ENCODE measurements around the gene FNBP1.
A peak's percentile ranks its signal among the peaks of the same experiment; 100 is the strongest.

Gene FNBP1

DNA sequence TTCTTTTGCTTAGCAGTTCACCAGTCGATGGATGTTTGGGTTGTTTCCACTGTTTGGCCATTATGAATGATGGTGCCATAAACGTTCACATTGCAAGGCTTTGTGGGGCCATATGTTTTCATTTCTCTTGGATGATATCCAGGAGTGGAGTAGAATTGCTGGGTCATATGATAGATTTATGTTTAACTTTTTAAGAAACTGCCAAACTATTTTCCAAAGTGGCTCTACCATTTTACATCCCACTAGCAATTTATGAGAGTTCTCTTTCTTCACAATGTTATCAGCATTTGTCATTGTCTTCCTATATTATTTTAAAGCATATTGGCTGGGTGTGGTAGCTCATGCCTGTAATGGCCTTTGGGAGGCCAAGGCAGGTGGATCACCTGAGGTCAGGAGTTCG lies 15.9 kb upstream of the FNBP1 start:
- no peak for DNase-seq (ENCODE audit: low read depth)
- no peak overlapping the region for H3K4me3 ChIP-seq (ENCODE audit: low read depth, low read length)
- in situ Hi-C loops (cut with HindIII; ENCODE audit: low sequenced_read_pairs): no loop called here
- TF ChIP-seq, protein P1, sequence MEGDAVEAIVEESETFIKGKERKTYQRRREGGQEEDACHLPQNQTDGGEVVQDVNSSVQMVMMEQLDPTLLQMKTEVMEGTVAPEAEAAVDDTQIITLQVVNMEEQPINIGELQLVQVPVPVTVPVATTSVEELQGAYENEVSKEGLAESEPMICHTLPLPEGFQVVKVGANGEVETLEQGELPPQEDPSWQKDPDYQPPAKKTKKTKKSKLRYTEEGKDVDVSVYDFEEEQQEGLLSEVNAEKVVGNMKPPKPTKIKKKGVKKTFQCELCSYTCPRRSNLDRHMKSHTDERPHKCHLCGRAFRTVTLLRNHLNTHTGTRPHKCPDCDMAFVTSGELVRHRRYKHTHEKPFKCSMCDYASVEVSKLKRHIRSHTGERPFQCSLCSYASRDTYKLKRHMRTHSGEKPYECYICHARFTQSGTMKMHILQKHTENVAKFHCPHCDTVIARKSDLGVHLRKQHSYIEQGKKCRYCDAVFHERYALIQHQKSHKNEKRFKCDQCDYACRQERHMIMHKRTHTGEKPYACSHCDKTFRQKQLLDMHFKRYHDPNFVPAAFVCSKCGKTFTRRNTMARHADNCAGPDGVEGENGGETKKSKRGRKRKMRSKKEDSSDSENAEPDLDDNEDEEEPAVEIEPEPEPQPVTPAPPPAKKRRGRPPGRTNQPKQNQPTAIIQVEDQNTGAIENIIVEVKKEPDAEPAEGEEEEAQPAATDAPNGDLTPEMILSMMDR (IDR thresholded peaks at IDR 0.05; ENCODE audit: low read depth, low read length, missing control alignments): no peak

DNA sequence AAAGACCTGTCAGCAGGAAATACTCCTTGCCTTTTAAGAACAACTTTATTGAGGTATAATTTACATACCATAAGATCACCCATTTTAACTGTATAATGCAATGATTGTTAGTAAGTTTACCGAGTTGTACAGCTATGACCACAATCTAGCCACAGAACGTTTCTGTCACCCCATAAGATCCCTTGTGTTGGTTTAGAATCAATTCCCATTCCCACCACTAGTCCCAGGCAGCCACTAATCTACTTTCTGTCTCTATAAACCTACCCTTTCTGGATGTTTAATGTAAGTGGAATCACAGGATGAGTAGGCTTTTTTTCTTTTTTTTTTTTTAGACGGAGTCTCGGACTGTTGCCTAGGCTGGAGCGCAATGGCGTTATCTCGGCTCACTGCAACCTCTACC lies 15.2 kb upstream of the FNBP1 start:
- in situ Hi-C loops (cut with HindIII; ENCODE audit: low sequenced_read_pairs): no loop called here

DNA sequence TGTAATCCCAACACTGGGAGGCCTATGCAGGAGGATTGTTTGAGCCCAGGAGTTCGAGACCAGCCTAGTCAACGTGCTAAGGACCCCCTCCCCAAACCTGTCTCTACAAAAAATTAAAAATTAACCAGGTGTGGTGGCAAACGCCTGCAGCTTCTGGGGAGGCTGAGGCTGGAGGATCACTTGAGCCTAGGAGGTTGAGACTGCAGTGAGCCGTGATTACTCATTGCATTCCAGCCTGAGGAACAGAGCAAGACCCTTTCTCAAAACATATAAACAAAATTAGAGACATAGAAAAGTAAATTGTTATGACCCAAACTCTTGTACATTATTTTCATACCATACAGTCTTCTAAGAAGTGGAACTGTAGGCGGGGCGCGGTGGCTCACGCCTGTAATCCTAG lies 11.8 kb upstream of the FNBP1 start:
- peak overlapping the region; percentile 81 for H3K4me3 ChIP-seq (ENCODE audit: low read depth, low read length)
- in situ Hi-C loops (cut with HindIII; ENCODE audit: low sequenced_read_pairs): no loop called here
- TF ChIP-seq, protein P1 (IDR thresholded peaks at IDR 0.05; ENCODE audit: low read depth, low read length, missing control alignments): no peak
- no peak for DNase-seq (ENCODE audit: low read depth)

More for the DNA sequence above, 15.2 kb upstream of the FNBP1 start:
- no peak overlapping the region for H3K4me3 ChIP-seq (ENCODE audit: low read depth, low read length)
- no peak for DNase-seq (ENCODE audit: low read depth)
- TF ChIP-seq, protein P1 (IDR thresholded peaks at IDR 0.05; ENCODE audit: low read depth, low read length, missing control alignments): peak; percentile 25

DNA sequence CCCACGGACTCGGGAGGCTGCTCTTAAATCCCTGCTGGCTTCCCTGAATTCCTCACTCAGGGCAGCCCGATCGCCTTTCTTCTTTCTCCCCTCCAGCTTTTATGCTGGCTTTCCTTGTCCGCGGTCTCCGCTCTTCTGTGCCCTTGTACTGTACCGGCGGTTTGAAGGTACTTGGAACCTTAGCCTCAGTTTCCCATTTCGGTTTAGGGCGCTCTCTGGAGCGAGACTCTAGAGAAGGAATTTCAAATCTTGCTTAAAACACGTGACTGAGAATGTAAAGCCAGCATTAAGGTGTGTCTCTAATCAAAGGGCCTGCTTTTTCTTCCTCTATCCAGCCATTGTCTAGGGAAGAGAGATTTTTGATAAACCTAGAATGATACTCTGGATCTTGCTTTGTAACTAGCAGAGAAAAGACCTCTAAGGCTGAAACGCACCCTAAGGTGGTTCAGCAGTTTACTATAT lies 11.4 kb upstream of the FNBP1 start:
- TF ChIP-seq, protein P1 (IDR thresholded peaks at IDR 0.05; ENCODE audit: low read depth, low read length, missing control alignments): no peak
- in situ Hi-C loops (cut with HindIII; ENCODE audit: low sequenced_read_pairs): no loop called here
- DNase-seq (ENCODE audit: low read depth): no peak
- peak overlapping the region; percentile 81 for H3K4me3 ChIP-seq (ENCODE audit: low read depth, low read length)

DNA sequence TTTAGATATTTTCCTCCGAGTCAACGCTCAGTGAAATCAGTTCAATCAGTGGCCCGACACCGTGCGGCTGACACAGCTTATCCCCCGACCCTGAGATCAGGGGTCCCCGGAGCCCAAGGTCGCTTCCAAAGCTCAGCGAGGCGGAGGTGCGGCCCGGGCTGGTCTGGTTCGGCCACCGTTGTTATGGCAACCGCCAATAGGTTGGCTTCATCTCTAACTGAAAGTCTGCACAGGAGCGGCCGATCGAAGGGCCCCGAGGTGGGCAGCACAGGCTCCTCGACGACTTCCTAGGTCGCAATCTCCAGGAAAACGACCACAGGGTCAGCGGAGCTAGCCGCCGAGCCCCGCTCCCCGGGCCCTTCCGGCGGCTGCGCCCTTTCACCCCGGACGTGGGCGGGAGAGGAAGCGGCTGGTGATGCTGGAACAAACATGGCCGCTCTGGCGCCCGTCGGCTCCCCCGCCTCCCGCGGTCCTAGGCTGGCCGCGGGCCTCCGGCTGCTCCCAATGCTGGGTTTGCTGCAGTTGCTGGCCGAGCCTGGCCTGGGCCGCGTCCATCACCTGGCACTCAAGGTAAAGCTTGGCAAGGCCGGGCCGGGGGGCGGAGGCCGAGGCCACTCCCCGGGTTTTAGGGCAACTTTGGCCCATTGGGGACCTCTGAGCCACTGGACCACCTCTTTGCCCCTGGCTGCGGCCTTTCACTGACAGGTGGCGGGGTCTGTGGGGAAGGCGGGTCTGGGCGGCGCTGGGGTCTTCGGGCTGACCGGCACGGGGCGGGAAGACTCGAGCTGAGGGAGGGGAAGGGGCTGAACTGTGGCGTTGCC lies 10.7 kb upstream of the FNBP1 start, which contains the start of gene GPR107:
TSS of gene GPR107 (plus strand) at position 403 of the 821 bp plus-strand sequence. CDS start at position 430, 27 bp downstream.
- H3K4me3 ChIP-seq (ENCODE audit: low read depth, low read length): peak within 1 kb of the TSS; percentile 81
- TF ChIP-seq, protein P1 (IDR thresholded peaks at IDR 0.05; ENCODE audit: low read depth, low read length, missing control alignments): no peak
- DNase-seq (ENCODE audit: low read depth): no peak
- in situ Hi-C loops (cut with HindIII; ENCODE audit: low sequenced_read_pairs): no loop called here

DNA sequence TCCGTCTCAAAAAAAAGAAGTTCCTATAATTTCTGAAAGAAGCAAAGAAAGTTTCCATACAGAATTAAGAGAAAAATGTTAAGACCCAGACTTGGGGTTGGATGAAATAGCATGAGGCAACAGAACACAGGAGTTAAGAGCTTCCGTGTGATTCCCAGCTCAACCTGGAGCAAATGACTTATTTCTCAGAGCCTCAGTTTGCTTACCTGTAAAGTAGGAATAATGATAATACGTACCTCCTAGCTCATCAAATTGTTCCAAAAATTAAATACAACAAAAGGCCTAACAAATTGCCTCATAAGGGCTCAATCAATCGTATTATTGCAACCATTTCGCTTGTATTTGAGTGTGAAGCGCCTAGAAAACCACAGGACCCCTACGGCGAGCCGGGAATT lies 10.1 kb upstream of the FNBP1 start:
- in situ Hi-C loops (cut with HindIII; ENCODE audit: low sequenced_read_pairs): no loop called here
- H3K4me3 ChIP-seq (ENCODE audit: low read depth, low read length): peak overlapping the region; percentile 81
- TF ChIP-seq, protein P1 (IDR thresholded peaks at IDR 0.05; ENCODE audit: low read depth, low read length, missing control alignments): no peak
- no peak for DNase-seq (ENCODE audit: low read depth)
